HEK293T (cell line): ENCODE data around the gene RRAS2.
"Not testable (repeated sequence)": the region's sequence is repeated elsewhere in the genome, so short reads cannot be mapped to it uniquely, and the experiment has no call there.

Source experiments
- BHLHE40 ChIP-seq: fragments of 450-650 bp; IDR thresholded peaks from 2 replicates; pipeline ENCODE4 v1.6.1; 2016; ENCODE audit warnings: mild to moderate bottlenecking, moderate library complexity, borderline replicate concordance
- FOXA1 ChIP-seq: fragments of 450-650 bp; IDR thresholded peaks from 2 replicates; pipeline ENCODE4 v1.6.1; 2016; ENCODE audit warnings: mild to moderate bottlenecking
- FOXK2 ChIP-seq: fragments of 450-650 bp; IDR thresholded peaks from 2 replicates; pipeline ENCODE4 v1.6.1; 2016; ENCODE audit warnings: mild to moderate bottlenecking
- FOXM1 ChIP-seq: fragments of 450-650 bp; IDR thresholded peaks from 2 replicates; pipeline ENCODE4 v1.6.1; 2017; ENCODE audit warnings: mild to moderate bottlenecking, borderline replicate concordance
- HDGF ChIP-seq: fragments of 450-650 bp; IDR thresholded peaks from 2 replicates; pipeline ENCODE4 v1.6.1; 2017; ENCODE audit warnings: antibody characterized with exemption, borderline replicate concordance
- L3MBTL2 ChIP-seq: fragments of 450-650 bp; conservative IDR thresholded peaks from 2 replicates; pipeline ENCODE4 v1.6.1; 2016; ENCODE audit warnings: mild to moderate bottlenecking
- LEF1 ChIP-seq: fragments of 450-650 bp; IDR thresholded peaks from 2 replicates; pipeline ENCODE4 v1.6.1; 2017; ENCODE audit warnings: mild to moderate bottlenecking, borderline replicate concordance
- NFRKB ChIP-seq: fragments of 450-650 bp; IDR thresholded peaks from 2 replicates; pipeline ENCODE4 v1.6.1; 2016; ENCODE audit warnings: mild to moderate bottlenecking, moderate library complexity
- SP1 ChIP-seq: fragments of 450-650 bp; IDR thresholded peaks from 2 replicates; pipeline ENCODE4 v1.6.1; 2017
- TARDBP ChIP-seq: fragments of 450-650 bp; IDR thresholded peaks from 2 replicates; pipeline ENCODE4 v1.6.1; 2016

DNA sequence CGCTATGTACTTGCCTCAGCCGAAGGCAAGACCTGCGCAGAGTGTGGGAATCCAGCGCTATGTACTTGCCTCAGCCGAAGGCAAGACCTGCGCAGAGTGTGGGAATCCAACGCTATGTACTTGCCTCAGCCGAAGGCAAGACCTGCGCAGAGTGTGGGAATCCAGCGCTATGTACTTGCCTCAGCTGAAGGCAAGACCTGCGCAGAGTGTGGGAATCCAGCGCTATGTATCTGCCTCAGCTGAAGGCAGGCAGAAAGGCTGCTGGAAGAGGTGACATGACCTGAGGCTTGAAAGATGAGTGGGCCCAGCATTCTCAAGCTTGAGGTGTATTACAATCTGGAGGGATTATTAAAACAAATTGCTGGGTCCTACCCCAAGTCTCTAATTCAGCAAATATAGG lies 106.5 kb downstream of the RRAS2 start:
- TF ChIP-seq TARDBP, SP1, FOXA1, FOXM1, L3MBTL2, HDGF, BHLHE40, FOXK2, LEF1, NFRKB: not testable (repeated sequence)
